ENCODE data around the gene CFAP20.

The CFAP20 gene

GRCh38 chr16:58123896-58124600 is 5.1 kb downstream of the CFAP20 start:
- no peak for DNase-seq

- DNase-seq, result no peak
Measured at GRCh38 chr16:58121132-58121531, 8.0 kb downstream of the CFAP20 start.

- no peak for DNase-seq
Measured at GRCh38 chr16:58120234-58120633, 8.9 kb downstream of the CFAP20 start.

- DNase-seq, result no peak
Measured at GRCh38 chr16:58119509-58119845, 9.7 kb downstream of the CFAP20 start.

- no peak for DNase-seq
Measured at GRCh38 chr16:58118801-58119508, 10.2 kb downstream of the CFAP20 start.

GRCh38 chr16:58116529-58116928 is 12.7 kb downstream of the CFAP20 start:
- DNase-seq, result no peak

- no peak for DNase-seq
Measured at GRCh38 chr16:58116081-58116480, 13.1 kb downstream of the CFAP20 start.

GRCh38 chr16:58114827-58115825 is 14.1 kb downstream of the CFAP20 start:
- no peak for DNase-seq

- DNase-seq, result no peak
Measured at GRCh38 chr16:58111302-58111627, 17.9 kb downstream of the CFAP20 start.

- DNase-seq, result no peak
Measured at GRCh38 chr16:58110571-58111301, 18.4 kb downstream of the CFAP20 start.

- no peak for DNase-seq
Measured at GRCh38 chr16:58109881-58110280, 19.3 kb downstream of the CFAP20 start.

- DNase-seq, result no peak
Measured at GRCh38 chr16:58109330-58109729, 19.9 kb downstream of the CFAP20 start.

- DNase-seq, result no peak
Measured at GRCh38 chr16:58107709-58108108, 21.5 kb downstream of the CFAP20 start.

GRCh38 chr16:58107228-58107627 is 22.0 kb downstream of the CFAP20 start:
- DNase-seq, result no peak

- DNase-seq, result no peak
Measured at GRCh38 chr16:58105631-58106030, 23.6 kb downstream of the CFAP20 start.

GRCh38 chr16:58102665-58103392 is 26.4 kb downstream of the CFAP20 start:
- DNase-seq, result no peak

GRCh38 chr16:58099956-58100300 is 29.3 kb downstream of the CFAP20 start:
- DNase-seq, result no peak

GRCh38 chr16:58099097-58099955 is 29.9 kb downstream of the CFAP20 start:
- no peak for DNase-seq

- no peak for DNase-seq
Measured at GRCh38 chr16:58098207-58099096, 30.7 kb downstream of the CFAP20 start.

GRCh38 chr16:58096249-58096648 is 32.9 kb downstream of the CFAP20 start:
- DNase-seq, result no peak
